Measurements from ENCODE around the gene PPM1F.

DNA sequence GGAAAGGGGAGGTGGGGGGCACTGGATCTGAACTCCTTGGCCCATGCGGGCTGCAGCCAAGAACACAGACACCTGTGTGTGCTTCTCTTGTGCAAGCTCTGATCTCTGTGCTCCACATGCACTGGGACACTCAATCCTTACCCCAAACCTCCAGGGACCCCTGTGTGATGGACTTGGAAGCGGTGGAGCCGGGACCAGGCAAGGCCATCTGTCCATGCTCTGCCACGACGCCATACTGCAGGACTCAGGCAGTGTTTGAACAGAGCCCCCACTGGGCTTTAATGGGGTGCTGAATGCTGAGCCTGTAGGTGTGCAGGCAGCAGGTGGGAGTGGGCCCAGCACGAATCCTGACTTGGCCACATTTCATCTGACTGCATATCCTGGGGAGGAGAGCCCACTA lies 23.4 kb downstream of the PPM1F start:
- TF ChIP-seq EZH2 (IDR thresholded peaks at IDR 0.05; ENCODE audit: insufficient read depth, poor library complexity, severe bottlenecking) (no peak), EZH2phosphoT487 (IDR thresholded peaks at IDR 0.05; ENCODE audit: insufficient read depth, low read depth) (no peak)
